ENCODE measurements around the gene CAPN12.

- TF ChIP-seq, protein P1, sequence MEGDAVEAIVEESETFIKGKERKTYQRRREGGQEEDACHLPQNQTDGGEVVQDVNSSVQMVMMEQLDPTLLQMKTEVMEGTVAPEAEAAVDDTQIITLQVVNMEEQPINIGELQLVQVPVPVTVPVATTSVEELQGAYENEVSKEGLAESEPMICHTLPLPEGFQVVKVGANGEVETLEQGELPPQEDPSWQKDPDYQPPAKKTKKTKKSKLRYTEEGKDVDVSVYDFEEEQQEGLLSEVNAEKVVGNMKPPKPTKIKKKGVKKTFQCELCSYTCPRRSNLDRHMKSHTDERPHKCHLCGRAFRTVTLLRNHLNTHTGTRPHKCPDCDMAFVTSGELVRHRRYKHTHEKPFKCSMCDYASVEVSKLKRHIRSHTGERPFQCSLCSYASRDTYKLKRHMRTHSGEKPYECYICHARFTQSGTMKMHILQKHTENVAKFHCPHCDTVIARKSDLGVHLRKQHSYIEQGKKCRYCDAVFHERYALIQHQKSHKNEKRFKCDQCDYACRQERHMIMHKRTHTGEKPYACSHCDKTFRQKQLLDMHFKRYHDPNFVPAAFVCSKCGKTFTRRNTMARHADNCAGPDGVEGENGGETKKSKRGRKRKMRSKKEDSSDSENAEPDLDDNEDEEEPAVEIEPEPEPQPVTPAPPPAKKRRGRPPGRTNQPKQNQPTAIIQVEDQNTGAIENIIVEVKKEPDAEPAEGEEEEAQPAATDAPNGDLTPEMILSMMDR (IDR thresholded peaks at IDR 0.05): no peak
- TF ChIP-seq POLR2AphosphoS5 (IDR thresholded peaks at IDR 0.05; ENCODE audit: low read depth, low read length): 0 out of 2 replicates have a peak, but pooled peaks have one; percentile 4
- TF ChIP-seq SIN3A (IDR thresholded peaks at IDR 0.05; ENCODE audit: borderline replicate concordance, insufficient read depth, low read depth, low read length): no peak
- TF ChIP-seq REST (IDR thresholded peaks at IDR 0.05; ENCODE audit: insufficient read depth in 1 of 2, low read depth in 2 of 2, low read length in 1 of 2): no peak
- no peak for TF ChIP-seq TCF7L2 (IDR thresholded peaks at IDR 0.05; ENCODE audit: low read depth, low read length)
Observed at GRCh38 chr19:38717051-38717450, 27.2 kb downstream of the CAPN12 start.
